CD4-positive, alpha-beta T cell (primary cell): ENCODE data around the gene C1orf105. TPM values are rescaled to one million over a fixed set of nuclear protein-coding genes. Genes with fewer than 3 reads are reported as not detected.

Source experiments
- ATAC-seq: fragments of 200-7000 bp; cut with Tn5 transposase; one replicate; pipeline ENCODE4 v1.10.0; 2022; ENCODE audit warnings: mild to moderate bottlenecking; ENCODE audit not compliant: poor library complexity
- CTCF ChIA-PET: fragments of 350-600 bp; sonication (Branson Sonifier 250); formaldehyde crosslinking; loops from one replicate; lab custom pipeline; 2021; ENCODE audit warnings: antibody characterized with exemption, inconsistent platforms; lab: Charles Lee
- POLR2A ChIA-PET: fragments of 350-600 bp; sonication (Branson Sonifier 250); formaldehyde crosslinking; loops from one replicate; lab custom pipeline; 2021; ENCODE audit warnings: antibody characterized with exemption, inconsistent platforms; lab: Charles Lee
- DNase-seq, 14 experiments: peaks; one replicate each; pipeline ENCODE4 v3.0.0-alpha.2; 2013 to 2020; ENCODE audit warnings: mixed read lengths in 2 of 14
- H3K27ac ChIP-seq, 2 donors: one replicate each; pipeline versions ENCODE4 v1.5.1 to v1.7.0; 2013; ENCODE audit warnings: low read length in 2 of 2, low read depth in 1 of 2, mild to moderate bottlenecking in 1 of 2
- H3K27me3 ChIP-seq, 2 experiments: 1 replicate in 1 of 2; 2 replicates in 1 of 2; pipeline versions ENCODE4 v1.6.1 to v1.7.0; 2013; ENCODE audit warnings: low read length in 2 of 2, control low read depth in 1 of 2, mild to moderate bottlenecking in 1 of 2, moderate library complexity in 1 of 2; ENCODE audit not compliant: insufficient read depth in 2 of 2, control insufficient read depth in 1 of 2
- H3K36me3 ChIP-seq: one replicate; pipeline ENCODE4 v1.6.1; 2013; ENCODE audit warnings: low read length, control low read depth; ENCODE audit not compliant: insufficient read depth
- H3K4me1 ChIP-seq: one replicate; pipeline ENCODE4 v1.6.1; 2013; ENCODE audit warnings: low read length, control low read depth; ENCODE audit not compliant: insufficient read depth
- H3K4me3 ChIP-seq: one replicate; pipeline ENCODE4 v1.5.1; 2013; ENCODE audit warnings: mild to moderate bottlenecking, low read length, moderate library complexity
- H3K9me3 ChIP-seq, 2 experiments: 1 replicate in 1 of 2; 2 replicates in 1 of 2; pipeline versions ENCODE4 v1.6.1 to v1.7.0; 2013; ENCODE audit warnings: low read length in 2 of 2, mild to moderate bottlenecking in 2 of 2, control low read depth in 1 of 2, moderate library complexity in 1 of 2; ENCODE audit not compliant: control insufficient read depth in 1 of 2, insufficient read depth in 1 of 2
- H3K27ac Mint-ChIP-seq: one replicate; pipeline ENCODE4 v1.8.0; 2020; ENCODE audit warnings: mixed read lengths
- H3K27me3 Mint-ChIP-seq: one replicate; pipeline ENCODE4 v1.8.0; 2021; ENCODE audit warnings: mixed read lengths
- H3K36me3 Mint-ChIP-seq: one replicate; pipeline ENCODE4 v1.8.0; 2021; ENCODE audit warnings: low read depth, mixed read lengths
- H3K4me1 Mint-ChIP-seq: one replicate; pipeline ENCODE4 v1.8.0; 2021; ENCODE audit warnings: low read depth, mixed read lengths
- H3K4me3 Mint-ChIP-seq: one replicate; pipeline ENCODE4 v1.8.0; 2020; ENCODE audit warnings: mild to moderate bottlenecking, mixed read lengths
- H3K9me3 Mint-ChIP-seq: one replicate; pipeline ENCODE4 v1.8.0; 2020; ENCODE audit warnings: mixed read lengths
- intact Hi-C, 2 experiments: fragments of 100-400 bp; cut with DNase I in 1 of 2; cut with micrococcal nuclease in 1 of 2; formaldehyde crosslinking; loops; one replicate each; pipeline versions ENCODE4 v1.15.1 to v1.9.0; 2023 to 2025; cut with DNase I, micrococcal nuclease
- total RNA-seq, 174 experiments: library from RNA in 2 of 174; stranded (reverse) in 2 of 174; gene quantifications; one replicate each; pipeline ENCODE4 v1.2.3 and lab custom pipeline; 2021 to 2026
- TF ChIP-seq, protein P1 (sequence below): fragments of 200-600 bp; IDR thresholded peaks from one replicate; pipeline ENCODE4 v1.8.0; 2022; ENCODE audit warnings: antibody characterized with exemption, mild to moderate bottlenecking

Gene C1orf105
- total RNA-seq, 2 experiments from 2014 or later, result not detected

DNA sequence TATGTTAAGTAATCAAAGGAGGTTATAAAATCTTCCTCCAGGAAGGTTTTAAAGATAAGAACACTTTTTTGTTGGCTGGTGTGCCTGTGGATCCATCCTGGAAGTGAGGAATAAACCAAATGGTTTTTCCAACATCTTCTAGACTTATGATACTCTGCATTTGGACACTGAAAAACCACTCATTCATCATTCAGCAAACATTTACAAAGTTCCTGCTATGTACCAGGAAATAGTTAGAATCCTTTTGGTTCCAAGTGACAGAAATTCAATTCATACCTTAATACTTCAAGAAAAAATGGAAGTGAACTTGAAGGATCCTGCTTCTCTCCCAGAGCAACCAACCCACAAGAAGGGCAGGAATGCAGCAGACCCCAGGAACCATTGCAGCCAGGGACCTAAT is 63.0 kb downstream of the C1orf105 start:
- DNase-seq (no peak), ATAC-seq (no peak)
- intact Hi-C loops, result no loop called here
- H3K9me3 Mint-ChIP-seq, result no peaks in the 10 kb centered on the region
- Histone ChIP-seq H3K9me3 (no peaks in the 10 kb centered on the region), H3K27ac (no peak overlapping the region), H3K4me1 (peaks cover 7% of the 10 kb centered on the region), H3K36me3 (no peaks in the 10 kb centered on the region), H3K4me3 (no peak overlapping the region), H3K27me3 (no peaks in the 10 kb centered on the region)
- peaks cover 6% of the 10 kb centered on the region for H3K27me3 Mint-ChIP-seq
- POLR2A ChIA-PET, result no interaction called here
- H3K4me3 Mint-ChIP-seq, result no peak overlapping the region
- no peaks in the 10 kb centered on the region for H3K36me3 Mint-ChIP-seq
- TF ChIP-seq, protein P1, sequence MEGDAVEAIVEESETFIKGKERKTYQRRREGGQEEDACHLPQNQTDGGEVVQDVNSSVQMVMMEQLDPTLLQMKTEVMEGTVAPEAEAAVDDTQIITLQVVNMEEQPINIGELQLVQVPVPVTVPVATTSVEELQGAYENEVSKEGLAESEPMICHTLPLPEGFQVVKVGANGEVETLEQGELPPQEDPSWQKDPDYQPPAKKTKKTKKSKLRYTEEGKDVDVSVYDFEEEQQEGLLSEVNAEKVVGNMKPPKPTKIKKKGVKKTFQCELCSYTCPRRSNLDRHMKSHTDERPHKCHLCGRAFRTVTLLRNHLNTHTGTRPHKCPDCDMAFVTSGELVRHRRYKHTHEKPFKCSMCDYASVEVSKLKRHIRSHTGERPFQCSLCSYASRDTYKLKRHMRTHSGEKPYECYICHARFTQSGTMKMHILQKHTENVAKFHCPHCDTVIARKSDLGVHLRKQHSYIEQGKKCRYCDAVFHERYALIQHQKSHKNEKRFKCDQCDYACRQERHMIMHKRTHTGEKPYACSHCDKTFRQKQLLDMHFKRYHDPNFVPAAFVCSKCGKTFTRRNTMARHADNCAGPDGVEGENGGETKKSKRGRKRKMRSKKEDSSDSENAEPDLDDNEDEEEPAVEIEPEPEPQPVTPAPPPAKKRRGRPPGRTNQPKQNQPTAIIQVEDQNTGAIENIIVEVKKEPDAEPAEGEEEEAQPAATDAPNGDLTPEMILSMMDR, result no peak
- no peak overlapping the region for H3K27ac Mint-ChIP-seq
- CTCF ChIA-PET, result no interaction called here
- peaks cover 24% of the 10 kb centered on the region for H3K4me1 Mint-ChIP-seq

DNA sequence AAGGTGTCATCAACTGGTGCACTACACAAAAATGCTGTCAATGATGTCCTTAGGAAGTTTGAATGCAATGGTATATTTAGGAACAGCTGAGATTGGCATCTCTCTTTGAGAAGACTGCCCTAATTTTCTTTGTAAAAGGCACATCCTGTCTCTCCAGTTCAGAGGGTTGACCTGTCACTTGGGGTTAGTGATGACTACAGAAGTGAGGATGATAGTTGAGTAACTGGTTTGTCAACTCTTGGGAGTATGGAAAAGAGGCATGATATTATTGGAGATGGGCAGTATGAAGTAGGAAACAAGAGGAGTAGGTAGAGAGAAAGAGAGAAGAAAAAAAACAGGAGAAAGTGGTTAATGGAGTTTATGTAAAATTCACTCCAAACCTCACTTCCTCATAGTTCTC is 63.8 kb downstream of the C1orf105 start:
- ATAC-seq, result no peak
- intact Hi-C loops, result no loop called here
- POLR2A ChIA-PET, result no interaction called here

DNA sequence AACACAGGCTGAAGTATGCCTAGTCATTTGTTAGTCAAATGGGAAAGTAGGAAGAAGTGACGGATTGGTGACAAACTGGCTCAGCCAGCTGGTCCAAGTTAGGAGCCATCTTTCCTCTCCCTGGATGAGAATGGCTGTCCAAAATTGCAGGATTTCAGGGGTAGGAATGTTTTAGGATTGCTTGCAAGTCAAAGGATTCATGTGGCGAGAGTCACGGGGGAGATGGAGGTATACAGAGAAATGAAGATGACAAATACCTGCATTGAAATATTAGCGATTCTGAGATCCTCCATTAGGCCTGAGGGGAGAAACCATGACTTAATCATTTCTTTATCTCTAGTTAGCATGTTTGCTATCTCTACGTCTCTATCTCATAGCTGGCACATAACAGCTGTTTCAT is 65.1 kb downstream of the C1orf105 start:
- Mint-ChIP-seq H3K4me1 (peaks cover 18% of the 10 kb centered on the region), H3K4me3 (no peak overlapping the region), H3K27ac (no peak overlapping the region), H3K36me3 (no peaks in the 10 kb centered on the region), H3K27me3 (peaks cover 9% of the 10 kb centered on the region), H3K9me3 (no peaks in the 10 kb centered on the region)
- ChIA-PET POLR2A (no interaction called here), CTCF (no interaction called here)
- TF ChIP-seq, protein P1, result no peak
- Histone ChIP-seq H3K9me3 (no peaks in the 10 kb centered on the region), H3K27me3 (no peaks in the 10 kb centered on the region), H3K36me3 (no peaks in the 10 kb centered on the region), H3K4me3 (no peak overlapping the region), H3K4me1 (peaks cover 4% of the 10 kb centered on the region), H3K27ac (no peak overlapping the region)
- intact Hi-C loops, result no loop called here
- no peak for ATAC-seq
- no peak for DNase-seq

More for the DNA sequence above, 63.8 kb downstream of the C1orf105 start:
- Mint-ChIP-seq H3K4me3 (no peak overlapping the region), H3K9me3 (no peaks in the 10 kb centered on the region), H3K27me3 (peaks cover 11% of the 10 kb centered on the region), H3K4me1 (peaks cover 24% of the 10 kb centered on the region), H3K27ac (no peak overlapping the region), H3K36me3 (no peaks in the 10 kb centered on the region)
- Histone ChIP-seq H3K4me1 (peaks cover 7% of the 10 kb centered on the region), H3K9me3 (no peaks in the 10 kb centered on the region), H3K27me3 (no peaks in the 10 kb centered on the region), H3K4me3 (no peak overlapping the region), H3K27ac (no peak overlapping the region), H3K36me3 (no peaks in the 10 kb centered on the region)
- TF ChIP-seq, protein P1, result no peak
- CTCF ChIA-PET, result interaction anchor here (0.5 kb wide), 1 partner anchor 649 kb away, joined by 4 read pairs; no protein-coding TSS in a partner anchor
- no peak for DNase-seq
